Astrocyte of the spinal cord (primary cell): ENCODE results near the gene CACFD1.

ENCODE experiments used
- DNase-seq: peaks from one replicate; pipeline ENCODE4 v3.0.0; 2011; ENCODE audit warnings: low read depth, low spot score
- H3K4me3 ChIP-seq: 2 replicates; pipeline ENCODE4 v1.5.1; 2011; ENCODE audit warnings: low read depth, mild to moderate bottlenecking, low read length, moderate library complexity
- CTCF ChIP-seq: IDR thresholded peaks from 2 replicates; pipeline ENCODE4 v1.5.1; 2012; ENCODE audit warnings: low read depth, mild to moderate bottlenecking, low read length, inconsistent platforms
- in situ Hi-C: cut with HindIII; loops from 2 replicates; pipeline ENCODE4 v1.10.0; 2017; ENCODE audit warnings: low sequenced_read_pairs

Gene CACFD1

GRCh38 chr9:133459476-133460404, at the start of gene CACFD1:
Gene CACFD1, plus strand, starts transcription at chr9:133459978. Its CDS starts 89 bp downstream, at chr9:133460067.
- peak; percentile 93 for DNase-seq
- in situ Hi-C loops: no loop called here
- TF ChIP-seq CTCF: no peak
- H3K4me3 ChIP-seq: peak within 1 kb of the TSS; percentile 63

- no peak for TF ChIP-seq CTCF
- H3K4me3 ChIP-seq: no peak overlapping the region
- in situ Hi-C loops: no loop called here
Observed at GRCh38 chr9:133415170-133415569, 44.6 kb upstream of the CACFD1 start.

GRCh38 chr9:133417541-133418461, 42.0 kb upstream of the CACFD1 start, which contains the start of gene REXO4:
Gene REXO4, minus strand, starts transcription at chr9:133418010. Its CDS starts 166 bp downstream, at chr9:133417844.
- no peak for TF ChIP-seq CTCF
- DNase-seq: peak; percentile 90
- H3K4me3 ChIP-seq: peak within 1 kb of the TSS; percentile 93
- in situ Hi-C loops: no loop called here

More at GRCh38 chr9:133415170-133415569, 44.6 kb upstream of the CACFD1 start:
- no peak for DNase-seq

GRCh38 chr9:133419005-133419404, 40.8 kb upstream of the CACFD1 start:
- H3K4me3 ChIP-seq: no peak overlapping the region
- in situ Hi-C loops: no loop called here
- no peak for TF ChIP-seq CTCF
- no peak for DNase-seq

GRCh38 chr9:133420392-133420827, 39.4 kb upstream of the CACFD1 start:
- no peak overlapping the region for H3K4me3 ChIP-seq
- TF ChIP-seq CTCF: no peak
- in situ Hi-C loops: no loop called here
- no peak for DNase-seq
